SU-DHL-6 (cell line): Measurements from ENCODE around the gene RAB3IP.

Experiments
- EZH2phosphoT487 ChIP-seq: fragments of 200-600 bp; sonication (generic), shearing (Covaris generic); conservative IDR thresholded peaks from 2 replicates; pipeline ENCODE4 v1.6.1; 2018; ENCODE audit warnings: mild to moderate bottlenecking, antibody characterized with exemption, low read length, moderate library complexity, mixed read lengths
- TF ChIP-seq, protein P1 (sequence below): fragments of 200-600 bp; sonication (generic); IDR thresholded peaks from one replicate; pipeline ENCODE4 v1.5.1; 2017; ENCODE audit warnings: antibody characterized with exemption, mild to moderate bottlenecking, low read length, moderate library complexity; ENCODE audit not compliant: insufficient read depth, poor library complexity, severe bottlenecking

DNA sequence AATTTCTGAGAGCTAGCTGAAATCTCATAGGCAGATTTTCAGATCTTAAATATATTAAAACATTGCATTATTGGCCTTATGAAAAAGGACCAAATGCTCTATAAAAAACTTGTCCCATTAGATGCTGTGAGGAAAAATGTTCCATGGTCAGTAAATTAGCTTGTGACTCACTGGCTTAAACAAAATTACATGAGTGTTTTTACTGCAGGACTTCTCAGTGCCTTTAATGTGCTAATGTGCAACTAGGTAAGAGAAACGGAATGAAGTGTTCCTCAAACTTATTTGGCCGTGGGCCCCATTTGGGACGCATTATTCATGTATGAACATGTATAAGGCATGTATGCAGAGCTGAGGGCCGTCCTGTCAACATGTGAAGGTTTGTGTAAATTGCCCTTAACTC is 128.0 kb downstream of the RAB3IP start:
- TF ChIP-seq, protein P1, sequence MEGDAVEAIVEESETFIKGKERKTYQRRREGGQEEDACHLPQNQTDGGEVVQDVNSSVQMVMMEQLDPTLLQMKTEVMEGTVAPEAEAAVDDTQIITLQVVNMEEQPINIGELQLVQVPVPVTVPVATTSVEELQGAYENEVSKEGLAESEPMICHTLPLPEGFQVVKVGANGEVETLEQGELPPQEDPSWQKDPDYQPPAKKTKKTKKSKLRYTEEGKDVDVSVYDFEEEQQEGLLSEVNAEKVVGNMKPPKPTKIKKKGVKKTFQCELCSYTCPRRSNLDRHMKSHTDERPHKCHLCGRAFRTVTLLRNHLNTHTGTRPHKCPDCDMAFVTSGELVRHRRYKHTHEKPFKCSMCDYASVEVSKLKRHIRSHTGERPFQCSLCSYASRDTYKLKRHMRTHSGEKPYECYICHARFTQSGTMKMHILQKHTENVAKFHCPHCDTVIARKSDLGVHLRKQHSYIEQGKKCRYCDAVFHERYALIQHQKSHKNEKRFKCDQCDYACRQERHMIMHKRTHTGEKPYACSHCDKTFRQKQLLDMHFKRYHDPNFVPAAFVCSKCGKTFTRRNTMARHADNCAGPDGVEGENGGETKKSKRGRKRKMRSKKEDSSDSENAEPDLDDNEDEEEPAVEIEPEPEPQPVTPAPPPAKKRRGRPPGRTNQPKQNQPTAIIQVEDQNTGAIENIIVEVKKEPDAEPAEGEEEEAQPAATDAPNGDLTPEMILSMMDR, result no peak
- no peak for TF ChIP-seq EZH2phosphoT487
